Uterus (tissue), 4 donors: Measurements from ENCODE around the gene TMIGD3. TPM values are rescaled to one million over a fixed set of nuclear protein-coding genes. Genes with fewer than 3 reads are reported as not detected.

ENCODE experiments used
- DNase-seq, 2 donors: peaks; one replicate each; pipeline ENCODE4 v3.0.0-alpha.2; 2019 to 2020
- H3K27ac ChIP-seq, 2 donors: fragments of 200-600 bp; sonication (generic); 1 replicate in 1 of 2; 2 replicates in 1 of 2; pipeline ENCODE4 v1.5.1; 2016 to 2018
- H3K27me3 ChIP-seq, 2 donors: fragments of 200-600 bp; sonication (generic); one replicate each; pipeline ENCODE4 v1.5.1; 2018 to 2019; ENCODE audit warnings: control low read depth in 1 of 2
- H3K36me3 ChIP-seq, 2 donors: fragments of 200-600 bp; sonication (generic); one replicate each; pipeline ENCODE4 v1.5.1; 2019; ENCODE audit warnings: control low read depth in 1 of 2
- H3K4me1 ChIP-seq, 2 donors: fragments of 200-600 bp; sonication (generic); one replicate each; pipeline ENCODE4 v1.5.1; 2018 to 2019; ENCODE audit warnings: control low read depth in 1 of 2
- H3K4me3 ChIP-seq, 2 donors: fragments of 200-600 bp; sonication (generic); 1 replicate in 1 of 2; 2 replicates in 1 of 2; pipeline ENCODE4 v1.5.1; 2018 to 2019; ENCODE audit warnings: mild to moderate bottlenecking in 1 of 2
- H3K9me3 ChIP-seq, 2 donors: fragments of 200-600 bp; sonication (generic); one replicate each; pipeline ENCODE4 v1.5.1; 2019; ENCODE audit warnings: control low read depth in 1 of 2
- POLR2A ChIP-seq, 2 donors: fragments of 450-650 bp; IDR thresholded peaks; one replicate each; pipeline ENCODE4 v1.6.1; 2016; ENCODE audit warnings: antibody characterized with exemption in 2 of 2, mild to moderate bottlenecking in 1 of 2, moderate library complexity in 1 of 2
- intact Hi-C: fragments of 100-400 bp; cut with DNase I; formaldehyde crosslinking; loops from one replicate; pipeline ENCODE4 v1.15.1; 2023; ENCODE audit warnings: low total_unique reads
- total RNA-seq, 4 donors: library from RNA; depleted of rRNA in 3 of 4; stranded (reverse); fragments of >200 nt in 3 of 4; gene quantifications; one replicate each; pipeline versions ENCODE4 v1.1.0 to v1.2.4, GENCODE V29; 2014 to 2023
- TF ChIP-seq, protein P1 (sequence below), 4 experiments: fragments of 200-600 bp in 2 of 4; fragments of 450-650 bp in 2 of 4; sonication (generic) in 2 of 4; IDR thresholded peaks; one replicate each; pipeline ENCODE4 v1.5.1; 2016 to 2019; ENCODE audit warnings: antibody characterized with exemption in 4 of 4, mild to moderate bottlenecking in 2 of 4, moderate library complexity in 1 of 4
- donor health status: DM: yes; HTN: yes; CAD: no.

TMIGD3 gene
- total RNA-seq, 4 donors from 2014 or later: 0.95 to 7.1 TPM; not detected in 2

DNA sequence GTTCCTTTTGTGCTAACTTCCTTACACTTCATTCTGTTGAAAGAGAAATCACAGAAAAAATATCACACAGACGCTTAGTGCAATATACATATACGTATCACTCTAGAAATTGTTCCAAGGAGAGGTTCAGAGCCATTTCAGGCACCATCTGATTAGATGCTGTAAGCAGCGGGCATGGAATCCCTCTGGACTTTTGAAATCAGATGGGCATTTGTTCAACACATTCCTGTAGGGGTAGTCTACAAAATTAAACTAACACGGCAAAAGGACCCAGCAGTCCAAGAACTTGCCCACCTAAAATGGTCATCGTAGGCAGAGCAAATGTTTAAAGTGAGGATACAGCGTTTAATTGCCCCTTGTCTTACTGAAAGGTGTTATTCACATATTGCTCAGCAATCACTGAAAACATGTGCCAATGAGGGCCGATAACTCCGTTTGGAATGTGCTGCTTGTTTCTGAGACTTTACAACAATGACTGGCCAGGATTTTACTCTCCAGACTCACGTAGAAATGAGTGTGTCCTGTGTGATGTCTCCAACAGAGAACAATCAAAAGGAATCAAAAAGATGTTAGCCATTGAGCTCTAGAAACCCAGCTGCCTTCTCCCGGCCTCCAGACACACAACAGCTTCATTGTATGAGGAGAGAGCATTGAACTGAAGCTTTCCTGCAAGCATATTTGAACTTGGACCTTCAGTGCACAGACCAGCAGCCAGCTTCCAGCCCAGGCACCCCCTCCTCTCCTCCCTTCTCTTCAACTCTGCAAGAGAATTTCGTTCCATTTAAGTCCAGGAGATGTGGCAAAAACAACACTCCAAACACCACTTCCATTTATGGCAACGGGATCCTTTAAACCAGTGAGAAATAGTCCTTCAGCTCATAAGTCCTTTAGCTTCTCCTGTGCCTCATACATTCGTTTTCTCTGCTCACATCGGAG, 32.1 kb upstream of the TMIGD3 start:
- Histone ChIP-seq H3K9me3 (no peaks in the 10 kb centered on the region), H3K27ac (peak overlapping the region; percentile 74 to 86), H3K4me1 (no peaks in the 10 kb centered on the region), H3K36me3 (no peaks in the 10 kb centered on the region), H3K4me3 (no peak overlapping the region), H3K27me3 (no peaks in the 10 kb centered on the region)
- TF ChIP-seq POLR2A (IDR thresholded peaks at IDR 0.05): peak in 1 of 2 donors; percentile 44
- TF ChIP-seq, protein P1, sequence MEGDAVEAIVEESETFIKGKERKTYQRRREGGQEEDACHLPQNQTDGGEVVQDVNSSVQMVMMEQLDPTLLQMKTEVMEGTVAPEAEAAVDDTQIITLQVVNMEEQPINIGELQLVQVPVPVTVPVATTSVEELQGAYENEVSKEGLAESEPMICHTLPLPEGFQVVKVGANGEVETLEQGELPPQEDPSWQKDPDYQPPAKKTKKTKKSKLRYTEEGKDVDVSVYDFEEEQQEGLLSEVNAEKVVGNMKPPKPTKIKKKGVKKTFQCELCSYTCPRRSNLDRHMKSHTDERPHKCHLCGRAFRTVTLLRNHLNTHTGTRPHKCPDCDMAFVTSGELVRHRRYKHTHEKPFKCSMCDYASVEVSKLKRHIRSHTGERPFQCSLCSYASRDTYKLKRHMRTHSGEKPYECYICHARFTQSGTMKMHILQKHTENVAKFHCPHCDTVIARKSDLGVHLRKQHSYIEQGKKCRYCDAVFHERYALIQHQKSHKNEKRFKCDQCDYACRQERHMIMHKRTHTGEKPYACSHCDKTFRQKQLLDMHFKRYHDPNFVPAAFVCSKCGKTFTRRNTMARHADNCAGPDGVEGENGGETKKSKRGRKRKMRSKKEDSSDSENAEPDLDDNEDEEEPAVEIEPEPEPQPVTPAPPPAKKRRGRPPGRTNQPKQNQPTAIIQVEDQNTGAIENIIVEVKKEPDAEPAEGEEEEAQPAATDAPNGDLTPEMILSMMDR (IDR thresholded peaks at IDR 0.05): no peak
- DNase-seq: peak in 1 of 2 donors; percentile 50
- intact Hi-C loops: no loop called here

DNA sequence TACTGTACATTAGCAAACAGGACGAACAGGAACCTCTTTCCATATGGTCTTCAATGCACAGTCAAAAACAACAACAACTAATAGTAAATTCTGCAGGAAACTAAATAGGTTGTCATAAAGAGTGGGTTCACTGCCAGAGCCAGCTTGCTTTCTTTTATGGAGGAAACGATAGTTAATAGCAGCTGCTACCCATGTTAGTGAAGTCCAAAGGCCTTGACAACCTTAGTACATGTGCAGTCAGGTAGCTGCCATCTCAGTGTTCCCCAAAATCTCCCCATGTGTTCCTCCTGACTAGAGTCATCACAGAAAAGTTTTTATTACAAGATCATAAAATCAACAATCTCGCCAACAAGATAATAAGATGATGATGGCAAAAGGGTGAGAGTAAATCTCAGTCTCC, 16.6 kb upstream of the TMIGD3 start:
- intact Hi-C loops: no loop called here
- H3K9me3 ChIP-seq: no peaks in the 10 kb centered on the region
- no peak for TF ChIP-seq POLR2A (IDR thresholded peaks at IDR 0.05)
- TF ChIP-seq, protein P1 (IDR thresholded peaks at IDR 0.05): no peak
- no peak for DNase-seq
- H3K4me3 ChIP-seq: no peak overlapping the region
- no peak overlapping the region for H3K27ac ChIP-seq
- no peaks in the 10 kb centered on the region for H3K27me3 ChIP-seq
- H3K36me3 ChIP-seq: no peaks in the 10 kb centered on the region
- H3K4me1 ChIP-seq: peaks cover 0 to 10% of the 10 kb centered on the region in 2 donors

DNA sequence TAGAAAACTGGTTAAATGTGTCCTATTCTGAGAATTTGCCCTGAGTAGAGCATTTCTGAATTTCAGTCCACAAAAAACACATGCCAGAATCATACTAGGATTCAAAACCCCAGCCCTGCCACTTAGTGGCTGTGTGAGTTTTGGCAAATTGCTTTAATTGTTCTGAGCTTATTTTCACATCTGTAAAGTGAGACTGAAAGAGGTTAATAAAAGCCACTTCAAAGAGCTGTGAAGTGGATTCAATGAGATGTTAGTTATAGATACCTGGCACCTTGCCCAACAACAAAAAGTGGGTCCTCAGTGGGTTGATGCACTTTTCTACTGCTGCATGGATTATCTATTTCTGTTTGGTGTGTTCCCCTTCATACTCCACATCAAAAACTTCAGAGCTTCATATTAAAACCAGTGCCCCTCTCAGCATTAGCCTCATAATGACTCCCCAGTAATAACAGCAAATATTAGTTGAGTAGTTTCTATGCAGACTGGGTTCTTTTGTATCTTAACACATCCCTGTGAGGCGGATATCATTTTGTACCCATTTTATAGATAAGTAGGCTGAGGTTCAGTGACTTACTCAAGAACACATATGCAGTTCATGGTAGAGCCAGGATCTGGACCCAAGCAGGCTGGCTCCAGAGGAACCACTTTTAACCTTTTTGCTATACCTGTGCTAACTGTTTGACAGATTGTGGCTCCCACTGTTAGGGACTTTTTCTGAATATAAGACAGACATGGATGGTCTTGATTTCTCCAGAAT, 14.2 kb upstream of the TMIGD3 start:
- DNase-seq: no peak
- Histone ChIP-seq H3K27me3 (no peaks in the 10 kb centered on the region), H3K4me3 (no peak overlapping the region), H3K9me3 (no peaks in the 10 kb centered on the region), H3K4me1 (peaks cover 0 to 10% of the 10 kb centered on the region in 2 donors), H3K27ac (no peak overlapping the region), H3K36me3 (no peaks in the 10 kb centered on the region)
- TF ChIP-seq POLR2A (IDR thresholded peaks at IDR 0.05): no peak
- TF ChIP-seq, protein P1 (IDR thresholded peaks at IDR 0.05): no peak
- intact Hi-C loops: no loop called here

DNA sequence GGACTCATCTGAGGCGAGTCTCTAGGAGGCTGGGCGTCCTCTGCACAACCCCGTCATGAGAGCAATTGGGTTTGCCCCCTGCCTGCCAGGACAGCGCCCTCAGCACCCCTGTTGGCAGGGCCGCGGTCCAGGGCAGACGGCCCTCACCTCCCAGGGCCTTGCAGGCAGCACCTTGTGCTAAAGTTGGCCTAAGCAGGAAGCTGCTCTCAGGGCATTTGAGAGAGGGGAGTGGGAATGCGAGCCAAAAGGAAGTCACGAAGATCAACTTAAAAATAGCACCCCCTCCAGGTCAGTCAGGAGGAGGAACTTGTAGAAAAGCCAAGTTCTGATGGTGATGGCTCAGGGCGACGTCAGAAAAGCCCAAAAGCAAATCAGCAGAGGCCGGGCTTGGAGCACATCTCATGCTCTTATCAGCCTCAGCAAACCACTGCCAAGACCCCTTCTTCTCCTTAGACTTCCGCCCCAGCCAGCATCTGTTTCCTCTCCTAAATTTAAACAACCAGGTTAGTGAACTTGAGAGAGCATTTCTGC, 12.6 kb upstream of the TMIGD3 start:
- DNase-seq: peak; percentile 61 to 78
- peaks cover 0 to 10% of the 10 kb centered on the region in 2 donors for H3K4me1 ChIP-seq
- H3K27ac ChIP-seq: peak overlapping the region; percentile 80 to 83
- H3K36me3 ChIP-seq: no peaks in the 10 kb centered on the region
- H3K27me3 ChIP-seq: no peaks in the 10 kb centered on the region
- H3K4me3 ChIP-seq: peak overlapping the region; percentile 17 to 28
- intact Hi-C loops: no loop called here
- no peak for TF ChIP-seq POLR2A (IDR thresholded peaks at IDR 0.05)
- TF ChIP-seq, protein P1 (IDR thresholded peaks at IDR 0.05): peak in 3 of 4 experiments; percentile 28 to 36 (median 34)
- no peaks in the 10 kb centered on the region for H3K9me3 ChIP-seq
